Suprapubic skin (tissue), 4 donors: ENCODE measurements around the gene TMEM242.

Experiments used
- CTCF ChIP-seq, 2 donors: fragments of 200-600 bp in 1 of 2; fragments of 450-650 bp in 1 of 2; sonication (generic) in 1 of 2; IDR thresholded peaks; one replicate each; pipeline ENCODE4 v1.5.1; 2016 to 2019; ENCODE audit warnings: antibody characterized with exemption in 2 of 2, mild to moderate bottlenecking in 1 of 2, moderate library complexity in 1 of 2
- POLR2A ChIP-seq, 2 donors: fragments of 450-650 bp; IDR thresholded peaks; one replicate each; pipeline ENCODE4 v1.6.1; 2017; ENCODE audit warnings: antibody characterized with exemption in 2 of 2, mild to moderate bottlenecking in 2 of 2, moderate library complexity in 2 of 2
- POLR2AphosphoS5 ChIP-seq, 3 donors: sonication (generic); formaldehyde crosslinking; IDR thresholded peaks; one replicate each; pipeline ENCODE4 v1.6.1; 2017; ENCODE audit warnings: antibody characterized with exemption in 3 of 3

GRCh38 chr6:157267109-157267611, 56.2 kb downstream of the TMEM242 start:
- TF ChIP-seq CTCF (IDR thresholded peaks at IDR 0.05): no peak
- TF ChIP-seq POLR2A (IDR thresholded peaks at IDR 0.05): no peak
- TF ChIP-seq POLR2AphosphoS5 (IDR thresholded peaks at IDR 0.05): no peak
